ENCODE results near the gene SERPING1.

DNA sequence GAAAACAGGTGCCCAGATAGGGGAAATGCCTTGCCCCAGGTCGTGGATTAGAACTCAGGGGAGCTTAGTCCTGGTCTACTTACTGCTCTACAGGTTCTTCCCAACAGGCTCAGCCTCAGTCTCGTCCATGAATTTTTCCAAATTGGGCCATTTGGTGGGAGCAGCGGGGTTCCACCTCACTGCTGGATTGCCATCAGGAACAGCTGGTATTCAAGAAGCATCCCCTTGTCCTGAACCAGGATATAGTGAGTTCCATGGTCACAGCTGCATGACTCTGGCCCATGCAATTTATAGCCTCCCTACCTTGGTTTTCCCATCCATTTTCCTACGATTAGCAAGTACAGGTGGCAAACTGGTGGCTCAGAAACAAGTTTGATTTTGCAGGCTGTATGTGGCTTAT is 23.4 kb upstream of the SERPING1 start:
- TF ChIP-seq, protein P1, sequence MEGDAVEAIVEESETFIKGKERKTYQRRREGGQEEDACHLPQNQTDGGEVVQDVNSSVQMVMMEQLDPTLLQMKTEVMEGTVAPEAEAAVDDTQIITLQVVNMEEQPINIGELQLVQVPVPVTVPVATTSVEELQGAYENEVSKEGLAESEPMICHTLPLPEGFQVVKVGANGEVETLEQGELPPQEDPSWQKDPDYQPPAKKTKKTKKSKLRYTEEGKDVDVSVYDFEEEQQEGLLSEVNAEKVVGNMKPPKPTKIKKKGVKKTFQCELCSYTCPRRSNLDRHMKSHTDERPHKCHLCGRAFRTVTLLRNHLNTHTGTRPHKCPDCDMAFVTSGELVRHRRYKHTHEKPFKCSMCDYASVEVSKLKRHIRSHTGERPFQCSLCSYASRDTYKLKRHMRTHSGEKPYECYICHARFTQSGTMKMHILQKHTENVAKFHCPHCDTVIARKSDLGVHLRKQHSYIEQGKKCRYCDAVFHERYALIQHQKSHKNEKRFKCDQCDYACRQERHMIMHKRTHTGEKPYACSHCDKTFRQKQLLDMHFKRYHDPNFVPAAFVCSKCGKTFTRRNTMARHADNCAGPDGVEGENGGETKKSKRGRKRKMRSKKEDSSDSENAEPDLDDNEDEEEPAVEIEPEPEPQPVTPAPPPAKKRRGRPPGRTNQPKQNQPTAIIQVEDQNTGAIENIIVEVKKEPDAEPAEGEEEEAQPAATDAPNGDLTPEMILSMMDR (IDR thresholded peaks at IDR 0.05) = no peak
- TF ChIP-seq POLR2A (IDR thresholded peaks at IDR 0.05) = no peak
